ENCODE measurements around the gene A3GALT2.

- TF ChIP-seq ZNF274 (IDR thresholded peaks at IDR 0.05; ENCODE audit: low read depth, low read length), result no peak
- no peak for TF ChIP-seq YY1 (IDR thresholded peaks at IDR 0.05; ENCODE audit: insufficient read depth, insufficient read length)
Measured at GRCh38 chr1:33369081-33369480, 48.2 kb upstream of the A3GALT2 start.

Data from NT2/D1 (cell line).